Brain microvascular endothelial cell (primary cell): ENCODE measurements around the gene PDPN.

Source experiments
- DNase-seq: peaks from one replicate; pipeline ENCODE4 v3.0.0-alpha.2; 2020
- H3K27ac ChIP-seq: fragments of 250-450 bp; sonication (Bioruptor Pico); 2 replicates; pipeline ENCODE4 v1.5.1; 2020; ENCODE audit warnings: mild to moderate bottlenecking, moderate library complexity
- H3K27me3 ChIP-seq: fragments of 250-450 bp; sonication (Bioruptor Pico); replicated peaks from 2 replicates; pipeline ENCODE4 v1.5.1; 2020; ENCODE audit warnings: mild to moderate bottlenecking
- H3K36me3 ChIP-seq: fragments of 250-450 bp; sonication (Bioruptor Pico); replicated peaks from 2 replicates; pipeline ENCODE4 v1.5.1; 2020; ENCODE audit warnings: mild to moderate bottlenecking
- H3K4me3 ChIP-seq: 2 replicates; pipeline ENCODE4 v1.5.1; 2011; ENCODE audit warnings: low read depth, mild to moderate bottlenecking, control low read depth, low read length, moderate library complexity
- in situ Hi-C: cut with HindIII; loops from 2 replicates; pipeline ENCODE4 v1.10.0; 2017; ENCODE audit warnings: low sequenced_read_pairs, low pct_ligation_motif_present
- TF ChIP-seq, protein P1 (sequence below): IDR thresholded peaks from 2 replicates; pipeline ENCODE4 v1.5.1; 2011; ENCODE audit warnings: low read depth, mild to moderate bottlenecking, moderate library complexity, low read length, control low read depth, inconsistent platforms; ENCODE audit errors: missing control alignments

The PDPN gene

DNA sequence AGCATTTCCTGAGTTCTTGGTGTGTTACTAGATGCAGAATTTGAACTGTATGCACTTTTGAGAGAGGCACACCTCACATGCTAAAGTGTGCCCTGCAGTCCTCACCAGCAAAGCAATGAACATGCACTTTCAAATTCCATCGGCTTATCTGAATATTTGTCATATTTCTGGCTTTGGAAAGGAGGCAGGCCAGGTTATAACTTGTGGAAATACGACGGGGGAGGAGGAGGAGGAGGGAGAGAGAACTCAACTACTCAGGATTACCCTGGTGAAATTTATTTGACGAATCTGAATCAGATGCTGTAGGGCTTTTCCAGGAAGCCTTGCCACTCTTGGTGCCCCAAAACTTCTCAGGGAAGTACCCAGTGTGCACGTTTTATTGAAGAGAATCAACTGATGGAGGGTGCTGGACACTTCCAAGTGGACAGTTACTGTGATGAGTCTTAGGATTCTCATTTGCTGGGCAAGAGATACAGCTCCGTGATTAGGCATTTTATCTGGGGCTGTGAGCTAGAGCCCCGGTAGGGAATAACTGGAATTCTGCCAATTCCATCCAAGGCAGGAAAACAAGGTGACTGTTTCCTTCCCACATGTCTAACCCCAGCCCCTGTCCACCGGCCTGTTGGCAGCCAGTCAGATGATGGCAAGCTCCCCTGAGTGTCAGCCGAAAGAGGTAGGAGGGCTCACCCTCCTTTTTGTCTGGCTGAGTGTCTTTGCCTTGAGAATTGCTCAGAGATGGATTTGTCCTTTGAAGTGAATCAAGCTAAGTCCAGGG, 3.8 kb downstream of the PDPN start:
- no peak overlapping the region for H3K4me3 ChIP-seq
- in situ Hi-C loops: no loop called here
- DNase-seq: no peak
- H3K36me3 ChIP-seq: no peaks in the 10 kb centered on the region
- TF ChIP-seq, protein P1, sequence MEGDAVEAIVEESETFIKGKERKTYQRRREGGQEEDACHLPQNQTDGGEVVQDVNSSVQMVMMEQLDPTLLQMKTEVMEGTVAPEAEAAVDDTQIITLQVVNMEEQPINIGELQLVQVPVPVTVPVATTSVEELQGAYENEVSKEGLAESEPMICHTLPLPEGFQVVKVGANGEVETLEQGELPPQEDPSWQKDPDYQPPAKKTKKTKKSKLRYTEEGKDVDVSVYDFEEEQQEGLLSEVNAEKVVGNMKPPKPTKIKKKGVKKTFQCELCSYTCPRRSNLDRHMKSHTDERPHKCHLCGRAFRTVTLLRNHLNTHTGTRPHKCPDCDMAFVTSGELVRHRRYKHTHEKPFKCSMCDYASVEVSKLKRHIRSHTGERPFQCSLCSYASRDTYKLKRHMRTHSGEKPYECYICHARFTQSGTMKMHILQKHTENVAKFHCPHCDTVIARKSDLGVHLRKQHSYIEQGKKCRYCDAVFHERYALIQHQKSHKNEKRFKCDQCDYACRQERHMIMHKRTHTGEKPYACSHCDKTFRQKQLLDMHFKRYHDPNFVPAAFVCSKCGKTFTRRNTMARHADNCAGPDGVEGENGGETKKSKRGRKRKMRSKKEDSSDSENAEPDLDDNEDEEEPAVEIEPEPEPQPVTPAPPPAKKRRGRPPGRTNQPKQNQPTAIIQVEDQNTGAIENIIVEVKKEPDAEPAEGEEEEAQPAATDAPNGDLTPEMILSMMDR: no peak
- H3K27me3 ChIP-seq: peaks cover 3% of the 10 kb centered on the region
- no peak overlapping the region for H3K27ac ChIP-seq

DNA sequence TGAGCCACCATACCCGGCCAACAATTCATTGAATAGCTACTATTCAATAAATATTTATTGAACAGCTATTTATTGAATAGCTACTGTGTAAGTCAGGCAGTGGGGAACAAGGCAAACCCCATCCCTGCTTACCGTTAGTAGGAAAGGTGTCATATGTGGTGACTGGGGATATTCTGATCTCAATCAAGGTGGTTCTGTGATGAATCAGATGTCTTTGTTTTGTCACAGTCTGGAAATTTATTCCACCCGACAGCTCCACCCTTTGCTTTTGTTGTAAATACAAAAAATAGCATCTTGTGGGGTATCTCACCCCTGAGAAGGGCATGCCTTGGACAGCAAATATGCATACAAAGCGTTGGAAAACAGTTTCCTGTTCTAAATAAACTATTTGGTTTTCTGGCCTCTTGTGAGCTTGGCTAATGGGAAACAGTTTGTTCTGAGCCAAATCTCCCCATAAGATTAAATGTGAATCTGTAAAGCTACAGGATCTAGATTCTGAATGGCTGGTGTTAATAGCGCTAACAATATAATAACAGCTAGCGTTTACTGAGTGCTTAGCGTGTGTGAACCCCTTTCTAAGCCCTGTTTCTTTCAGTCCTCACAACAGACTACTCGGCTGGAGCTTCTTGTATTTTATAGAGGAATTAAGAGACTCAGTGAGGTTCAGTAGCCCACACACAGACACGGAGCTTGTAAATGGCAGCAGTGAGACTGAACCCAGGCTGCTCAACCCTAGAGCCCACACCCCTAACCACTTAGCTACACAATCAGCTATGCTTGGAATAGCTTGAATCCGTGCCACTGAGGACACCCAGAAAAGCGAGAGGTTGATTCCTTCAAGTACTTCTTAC, 5.5 kb downstream of the PDPN start:
- in situ Hi-C loops: no loop called here
- Histone ChIP-seq H3K27ac (no peak overlapping the region), H3K27me3 (no peaks in the 10 kb centered on the region), H3K36me3 (no peaks in the 10 kb centered on the region), H3K4me3 (no peak overlapping the region)
- no peak for DNase-seq
- TF ChIP-seq, protein P1: no peak

DNA sequence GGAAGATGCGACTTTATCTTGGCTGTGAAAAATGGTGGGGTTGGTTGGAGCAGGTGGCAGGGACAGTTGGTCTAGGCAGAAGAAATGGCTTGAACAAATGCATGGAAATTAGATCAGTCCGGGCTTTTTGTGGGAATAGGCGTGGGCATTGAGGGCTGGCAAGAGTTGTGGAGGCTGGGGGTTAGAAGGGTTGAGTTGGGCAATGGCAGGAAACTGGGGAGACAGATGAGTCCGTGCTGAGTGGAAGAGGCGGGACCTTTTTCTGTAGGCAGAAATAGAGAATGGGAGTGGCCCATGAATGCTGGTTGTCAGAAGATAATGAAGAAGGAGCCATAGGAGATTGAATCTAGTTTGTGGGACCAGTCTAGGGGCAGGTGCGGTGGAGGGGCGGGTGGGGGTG, 6.9 kb downstream of the PDPN start:
- H3K4me3 ChIP-seq: no peak overlapping the region
- no peaks in the 10 kb centered on the region for H3K27me3 ChIP-seq
- in situ Hi-C loops: no loop called here
- no peak for DNase-seq
- H3K27ac ChIP-seq: no peak overlapping the region
- TF ChIP-seq, protein P1: no peak
- no peaks in the 10 kb centered on the region for H3K36me3 ChIP-seq

DNA sequence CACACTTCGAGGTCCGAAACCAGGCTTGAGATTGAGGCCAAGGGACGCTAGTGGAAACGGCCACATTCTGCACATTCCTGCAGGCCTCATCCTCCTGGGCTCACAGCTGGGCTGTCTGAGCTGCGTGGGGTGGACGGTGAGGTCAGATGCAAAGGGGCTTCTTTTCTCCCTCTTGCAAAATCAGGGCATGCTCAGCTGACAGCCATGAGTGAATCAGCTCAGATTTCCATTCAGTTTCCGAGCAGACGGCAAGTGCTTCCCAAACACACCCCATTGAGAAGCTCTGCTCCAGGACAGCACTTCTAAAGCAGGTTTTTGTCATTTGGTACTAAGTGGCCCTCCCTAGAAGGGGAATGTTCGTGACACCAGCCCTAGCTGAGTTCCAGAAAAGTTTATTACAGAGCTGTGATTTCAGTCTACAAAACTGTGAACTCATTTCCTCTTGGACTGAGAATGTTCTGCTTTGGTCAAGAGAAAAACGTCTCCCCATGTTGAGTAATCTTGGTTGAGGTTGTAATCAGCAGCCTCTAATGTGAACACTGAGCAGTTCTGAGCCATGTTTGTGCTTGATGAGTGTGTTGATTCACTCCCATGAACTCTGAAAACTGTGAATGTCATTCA, 10.0 kb downstream of the PDPN start:
- H3K27ac ChIP-seq: peak overlapping the region; percentile 45
- H3K4me3 ChIP-seq: no peak overlapping the region
- TF ChIP-seq, protein P1: no peak
- no peaks in the 10 kb centered on the region for H3K27me3 ChIP-seq
- in situ Hi-C loops: no loop called here
- H3K36me3 ChIP-seq: no peaks in the 10 kb centered on the region
- peak; percentile 6 for DNase-seq

DNA sequence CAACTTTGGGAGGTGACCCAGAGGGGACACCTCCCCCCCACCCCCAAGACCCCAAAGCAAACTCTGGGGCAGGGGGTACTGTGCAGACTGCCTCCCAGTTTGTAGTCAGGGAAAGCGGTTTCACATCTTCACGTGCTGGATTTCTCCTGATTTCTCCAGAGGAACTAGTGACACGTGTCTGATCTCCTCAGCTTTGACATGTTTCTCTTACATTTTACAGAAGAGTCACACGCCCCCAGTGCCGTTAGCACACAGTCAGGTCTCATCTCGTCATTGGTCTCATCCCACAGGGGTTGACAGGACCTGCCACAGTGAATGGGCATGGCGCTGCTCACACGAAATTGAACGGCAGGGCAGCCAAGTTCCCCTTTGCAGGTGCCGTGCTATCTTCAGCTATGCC, 11.8 kb downstream of the PDPN start:
- H3K27ac ChIP-seq: no peak overlapping the region

More for the DNA sequence above, 11.8 kb downstream of the PDPN start:
- no peak for DNase-seq
- TF ChIP-seq, protein P1: no peak
- no peaks in the 10 kb centered on the region for H3K36me3 ChIP-seq
- in situ Hi-C loops: no loop called here
- no peaks in the 10 kb centered on the region for H3K27me3 ChIP-seq
- no peak overlapping the region for H3K4me3 ChIP-seq
